Endothelial cell of umbilical vein (primary cell): Measurements from ENCODE around the gene CLEC20A. TPM values are rescaled to one million over a fixed set of nuclear protein-coding genes. Genes with fewer than 3 reads are reported as not detected.

Experiments
- BruUV-seq: library from RNA; stranded (reverse); fragments of 400-500 nt; replicated peaks from 2 replicates; lab custom pipeline; 2021; lab: Mats Ljungman, UMichigan
- CTCF ChIA-PET: fragments of 300-600, 350-600 bp; sonication (Branson Sonifier 250); formaldehyde crosslinking; loops from one replicate; lab custom pipeline; 2021; ENCODE audit warnings: antibody characterized with exemption, inconsistent platforms; lab: Charles Lee
- POLR2A ChIA-PET: fragments of 300-600, 350-600 bp; sonication (Branson Sonifier 250); formaldehyde crosslinking; loops from one replicate; lab custom pipeline; 2021; ENCODE audit warnings: antibody characterized with exemption, inconsistent platforms; lab: Charles Lee
- DNase-seq: peaks from one replicate; pipeline ENCODE4 v3.0.0-alpha.2; 2011; ENCODE audit warnings: low read depth, low spot score
- FAIRE-seq: peaks from 2 replicates; lab custom pipeline; 2011; peaks lifted over from hg19 to GRCh38; lab: Jason Lieb, UNC
- H2AFZ ChIP-seq: 2 replicates; pipeline ENCODE4 v1.6.0; 2012; ENCODE audit warnings: low read depth, low read length, control low read depth, inconsistent platforms
- H3K27ac ChIP-seq: 2 replicates; pipeline ENCODE4 v1.5.1; 2011; ENCODE audit warnings: low read depth, mild to moderate bottlenecking, control low read depth, low read length, moderate library complexity; ENCODE audit not compliant: insufficient read depth
- H3K27me3 ChIP-seq, 2 experiments: 2 replicates each; pipeline versions ENCODE4 v1.6.0 to v1.6.1; 2011; ENCODE audit warnings: low read length in 2 of 2, mixed read lengths in 1 of 2; ENCODE audit not compliant: control insufficient read depth in 2 of 2, insufficient read depth in 2 of 2
- H3K36me3 ChIP-seq, 2 experiments: 2 replicates in 1 of 2; 3 replicates in 1 of 2; pipeline ENCODE4 v1.5.1; 2011; ENCODE audit warnings: low read length in 2 of 2, mild to moderate bottlenecking in 1 of 2, moderate library complexity in 1 of 2; ENCODE audit not compliant: control insufficient read depth in 2 of 2, insufficient read depth in 2 of 2; ENCODE audit errors: extremely low read depth in 1 of 2
- H3K4me1 ChIP-seq: 3 replicates; pipeline ENCODE4 v1.5.1; 2011; ENCODE audit warnings: mild to moderate bottlenecking, low read length; ENCODE audit not compliant: control insufficient read depth, insufficient read depth; ENCODE audit errors: extremely low read depth
- H3K4me2 ChIP-seq: 2 replicates; pipeline ENCODE4 v1.6.1; 2011; ENCODE audit warnings: low read length, control low read depth, mixed read lengths; ENCODE audit not compliant: insufficient read depth
- H3K4me3 ChIP-seq, 3 experiments: fragments of 200-600 bp in 1 of 3; sonication (generic), shearing (Covaris generic) in 1 of 3; replicated peaks in 1 of 3; 2 replicates each; pipeline ENCODE4 v1.5.1; 2011 to 2016; ENCODE audit warnings: control low read depth in 3 of 3, low read length in 3 of 3, mild to moderate bottlenecking in 2 of 3, inconsistent platforms in 1 of 3, low read depth in 1 of 3, moderate library complexity in 1 of 3; ENCODE audit not compliant: insufficient read depth in 1 of 3
- H3K79me2 ChIP-seq: 2 replicates; pipeline ENCODE4 v1.6.0; 2012; ENCODE audit warnings: low read length, inconsistent platforms; ENCODE audit not compliant: control insufficient read depth, insufficient read depth
- H3K9ac ChIP-seq: replicated peaks from 2 replicates; pipeline ENCODE3; 2011; ENCODE audit warnings: low read length, control low read depth; ENCODE audit not compliant: insufficient read depth; ENCODE audit errors: extremely low read depth
- H3K9me1 ChIP-seq: replicated peaks from 3 replicates; pipeline ENCODE4 v1.6.0; 2011; ENCODE audit warnings: mild to moderate bottlenecking, low read length; ENCODE audit not compliant: control insufficient read depth, insufficient read depth; ENCODE audit errors: extremely low read depth
- H3K9me3 ChIP-seq: replicated peaks from 2 replicates; pipeline ENCODE4 v1.5.1; 2012; ENCODE audit warnings: low read length, inconsistent platforms; ENCODE audit not compliant: control insufficient read depth, insufficient read depth
- H4K20me1 ChIP-seq: replicated peaks from 2 replicates; pipeline ENCODE3; 2011; ENCODE audit warnings: mild to moderate bottlenecking, low read length; ENCODE audit not compliant: control insufficient read depth, insufficient read depth; ENCODE audit errors: extremely low read depth
- GATA2 ChIP-seq: IDR thresholded peaks from 2 replicates; pipeline ENCODE4 v1.7.0; 2011; ENCODE audit warnings: low read depth, mild to moderate bottlenecking, moderate library complexity, mixed read lengths, low read length; ENCODE audit not compliant: insufficient read length, insufficient read depth
- JUN ChIP-seq: IDR thresholded peaks from 2 replicates; pipeline ENCODE4 v1.6.1; 2011; ENCODE audit warnings: borderline replicate concordance, low read depth; ENCODE audit not compliant: insufficient read length, insufficient read depth
- MYC ChIP-seq: IDR thresholded peaks from one replicate; pipeline ENCODE4 v1.6.1; 2011; ENCODE audit warnings: mild to moderate bottlenecking, low read depth, low read length
- dilution Hi-C: fragments of 300-500 bp; cut with MboI; formaldehyde crosslinking; loops from one replicate; pipeline ENCODE4 v1.15.0; 2019; ENCODE audit warnings: low sequenced_read_pairs; ENCODE audit not compliant: extremely low pct_ligation_motif_present
- intact Hi-C: fragments of 100-400 bp; cut with micrococcal nuclease; formaldehyde crosslinking; loops from one replicate; pipeline ENCODE4 v1.10.0; 2022
- polyA plus RNA-seq, 4 experiments: library from polyadenylated mRNA; depleted of rRNA in 3 of 4; stranded (reverse) in 3 of 4; unstranded in 1 of 4; fragments of >200 nt; gene quantifications; 2 replicates each; pipeline versions ENCODE4 v1.2.1 to v1.2.3, GENCODE V29; 2011 to 2012; ENCODE audit warnings: missing spikeins in 1 of 4
- total RNA-seq: library from RNA; stranded (reverse); gene quantifications from 2 replicates; pipeline ENCODE4 v1.2.3, GENCODE V29; 2021
- TF ChIP-seq, protein P1 (sequence below), 2 donors: IDR thresholded peaks; 1 replicate in 1 of 2; 2 replicates in 1 of 2; pipeline ENCODE4 v1.5.1; 2011; ENCODE audit warnings: low read length in 2 of 2, mild to moderate bottlenecking in 2 of 2, moderate library complexity in 2 of 2, control low read depth in 1 of 2, inconsistent platforms in 1 of 2, low read depth in 1 of 2; ENCODE audit not compliant: insufficient read depth in 1 of 2; ENCODE audit errors: extremely low read depth in 1 of 2

CLEC20A gene
- total and polyA plus RNA-seq, 2 donors (not counting 3 experiments of a cell fraction or from before 2014, with no cell fraction given) = not detected

DNA sequence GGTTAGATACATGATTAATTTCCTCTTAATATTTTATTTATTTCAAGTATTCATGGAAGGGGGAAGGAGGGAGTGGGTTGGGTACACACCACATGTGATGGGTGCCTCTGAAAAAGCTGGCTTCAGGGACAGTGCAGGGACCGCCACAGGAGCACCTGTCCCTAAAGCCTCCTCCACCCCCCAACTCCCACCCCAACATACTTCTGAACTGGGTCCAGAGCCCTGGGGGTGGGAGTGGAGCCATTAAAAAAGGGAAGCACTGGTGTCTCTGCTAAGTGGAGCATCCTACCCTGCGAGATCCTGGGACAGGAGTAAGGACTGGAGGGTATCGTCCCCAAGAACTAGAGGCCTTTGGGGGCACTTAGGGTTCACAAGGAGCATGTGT is 5.6 kb upstream of the CLEC20A start:
- H3K9me3 ChIP-seq = no peaks in the 10 kb centered on the region
- H3K9ac ChIP-seq = no peak overlapping the region
- no peaks in the 10 kb centered on the region for H3K27me3 ChIP-seq
- H3K9me1 ChIP-seq = no peaks in the 10 kb centered on the region
- DNase-seq (no peak), FAIRE-seq (no peak)
- dilution Hi-C loops = no loop called here
- POLR2A ChIA-PET = no interaction called here
- intact Hi-C loops = loop anchor here (5.0 kb wide), 1 partner anchor 130 kb away; no protein-coding TSS in a partner anchor
- H3K4me2 ChIP-seq = no peak overlapping the region
- H3K27ac ChIP-seq = no peak overlapping the region
- no peaks in the 10 kb centered on the region for H3K36me3 ChIP-seq
- no TSS peak for BruUV-seq
- no peaks in the 10 kb centered on the region for H3K79me2 ChIP-seq
- no peaks in the 10 kb centered on the region for H3K4me1 ChIP-seq
- CTCF ChIA-PET = interaction anchor here (0.8 to 10.5 kb wide), 21 partner anchors 9 to 580 kb away, joined by 3 to 240 read pairs (median 5); no protein-coding TSS in a partner anchor
- TF ChIP-seq GATA2 = no peak
- no peak for TF ChIP-seq MYC
- no peak overlapping the region for H3K4me3 ChIP-seq
- H4K20me1 ChIP-seq = no peaks in the 10 kb centered on the region
- no peak overlapping the region for H2AFZ ChIP-seq

DNA sequence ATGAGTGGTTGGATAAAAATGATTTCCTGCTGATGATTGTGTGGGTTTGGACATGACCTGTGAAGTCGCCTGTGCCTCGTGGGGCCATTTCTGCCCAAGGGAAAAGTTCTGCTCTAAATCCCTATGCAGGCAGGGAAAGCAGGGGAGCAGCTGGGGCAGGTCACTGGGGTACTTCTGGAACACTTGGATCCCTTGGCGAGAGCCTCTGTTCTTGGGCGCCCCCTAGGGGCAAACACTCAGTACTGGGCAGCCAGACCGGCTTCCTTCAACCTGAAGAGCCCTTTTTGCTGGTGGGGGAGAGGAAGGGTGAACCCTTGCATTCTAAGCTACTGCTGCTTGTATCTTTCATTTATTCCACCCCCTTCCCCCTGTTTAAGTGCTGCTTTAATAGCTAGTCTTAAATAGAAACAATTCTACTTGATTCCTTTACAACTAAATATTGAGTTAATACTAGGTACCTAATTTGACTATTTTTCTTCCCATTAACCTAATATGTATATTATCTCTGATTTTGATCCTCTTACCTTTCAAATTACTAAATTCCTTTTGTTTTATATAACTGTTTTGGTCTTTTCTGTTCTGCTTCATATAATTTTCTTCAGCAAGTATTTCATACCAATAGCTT is 5.1 kb upstream of the CLEC20A start:
- H3K9me3 ChIP-seq = no peaks in the 10 kb centered on the region
- H3K4me3 ChIP-seq = no peak overlapping the region
- no TSS peak for BruUV-seq
- ChIA-PET POLR2A (no interaction called here), CTCF (interaction anchor here (0.8 to 10.5 kb wide), 26 partner anchors 9 to 581 kb away, joined by 3 to 240 read pairs (median 4); no protein-coding TSS in a partner anchor)
- no peaks in the 10 kb centered on the region for H4K20me1 ChIP-seq
- no peak overlapping the region for H3K27ac ChIP-seq
- H3K79me2 ChIP-seq = no peaks in the 10 kb centered on the region
- no peak overlapping the region for H3K4me2 ChIP-seq
- peak; percentile 89 for FAIRE-seq
- dilution Hi-C loops = no loop called here
- TF ChIP-seq, protein P1, sequence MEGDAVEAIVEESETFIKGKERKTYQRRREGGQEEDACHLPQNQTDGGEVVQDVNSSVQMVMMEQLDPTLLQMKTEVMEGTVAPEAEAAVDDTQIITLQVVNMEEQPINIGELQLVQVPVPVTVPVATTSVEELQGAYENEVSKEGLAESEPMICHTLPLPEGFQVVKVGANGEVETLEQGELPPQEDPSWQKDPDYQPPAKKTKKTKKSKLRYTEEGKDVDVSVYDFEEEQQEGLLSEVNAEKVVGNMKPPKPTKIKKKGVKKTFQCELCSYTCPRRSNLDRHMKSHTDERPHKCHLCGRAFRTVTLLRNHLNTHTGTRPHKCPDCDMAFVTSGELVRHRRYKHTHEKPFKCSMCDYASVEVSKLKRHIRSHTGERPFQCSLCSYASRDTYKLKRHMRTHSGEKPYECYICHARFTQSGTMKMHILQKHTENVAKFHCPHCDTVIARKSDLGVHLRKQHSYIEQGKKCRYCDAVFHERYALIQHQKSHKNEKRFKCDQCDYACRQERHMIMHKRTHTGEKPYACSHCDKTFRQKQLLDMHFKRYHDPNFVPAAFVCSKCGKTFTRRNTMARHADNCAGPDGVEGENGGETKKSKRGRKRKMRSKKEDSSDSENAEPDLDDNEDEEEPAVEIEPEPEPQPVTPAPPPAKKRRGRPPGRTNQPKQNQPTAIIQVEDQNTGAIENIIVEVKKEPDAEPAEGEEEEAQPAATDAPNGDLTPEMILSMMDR (IDR thresholded peaks at IDR 0.05; ENCODE audit: extremely low read depth in 1 of 2, insufficient read depth in 1 of 2, low read depth in 1 of 2, low read length in 2 of 2) = peak; percentile 92 to 96
- TF ChIP-seq JUN = no peak
- no peaks in the 10 kb centered on the region for H3K4me1 ChIP-seq
- DNase-seq = peak; percentile 68
- no peak overlapping the region for H2AFZ ChIP-seq
- no peak overlapping the region for H3K9ac ChIP-seq
- H3K36me3 ChIP-seq = no peaks in the 10 kb centered on the region
- no peaks in the 10 kb centered on the region for H3K27me3 ChIP-seq
- H3K9me1 ChIP-seq = no peaks in the 10 kb centered on the region
- intact Hi-C loops = loop anchor here (1.0 to 5.0 kb wide), 7 partner anchors 93 to 554 kb away; no protein-coding TSS in a partner anchor
